8988T (cell line): ENCODE measurements around the gene TMEM132A.
"Not testable (repeated sequence)": the region's sequence is repeated elsewhere in the genome, so short reads cannot be mapped to it uniquely, and the experiment has no call there.

Source experiments
- DNase-seq: peaks from one replicate; pipeline ENCODE4 v3.0.0; 2011

The TMEM132A gene

GRCh38 chr11:60968223-60968622, 44.0 kb downstream of the TMEM132A start:
- DNase-seq, result no peak

- peak; percentile 60 for DNase-seq
These were observed 46.1 kb downstream of the TMEM132A start for GRCh38 chr11:60970369-60970774.

GRCh38 chr11:60970890-60971289, 46.6 kb downstream of the TMEM132A start:
- no peak for DNase-seq

DNA sequence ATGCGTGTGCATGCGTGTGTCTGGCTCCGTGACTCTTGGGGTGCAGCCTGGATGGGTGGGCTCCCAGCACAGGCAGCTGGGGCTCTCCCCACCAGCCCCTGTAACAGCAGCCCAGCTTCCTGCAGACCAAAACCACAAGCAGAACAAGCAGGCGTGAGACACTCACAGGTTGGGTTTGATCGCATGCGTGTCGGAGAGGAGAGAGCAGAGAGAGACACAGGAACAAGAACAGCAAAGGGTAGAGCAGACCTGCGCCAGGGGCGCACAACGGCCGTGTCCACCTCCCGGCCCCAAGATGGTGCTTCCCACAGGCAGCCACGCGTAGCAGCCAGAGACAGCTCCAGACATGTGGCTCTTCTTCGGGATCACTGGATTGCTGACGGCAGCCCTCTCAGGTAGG, 47.3 kb downstream of the TMEM132A start, which contains the start of gene CD6:
Gene CD6, plus strand, starts transcription at position 161 of the 400 bp plus-strand sequence. Its CDS starts 186 bp downstream, at position 347.
- no peak for DNase-seq

- no peak for DNase-seq
These were observed 48.1 kb downstream of the TMEM132A start for GRCh38 chr11:60972182-60973030.

DNA sequence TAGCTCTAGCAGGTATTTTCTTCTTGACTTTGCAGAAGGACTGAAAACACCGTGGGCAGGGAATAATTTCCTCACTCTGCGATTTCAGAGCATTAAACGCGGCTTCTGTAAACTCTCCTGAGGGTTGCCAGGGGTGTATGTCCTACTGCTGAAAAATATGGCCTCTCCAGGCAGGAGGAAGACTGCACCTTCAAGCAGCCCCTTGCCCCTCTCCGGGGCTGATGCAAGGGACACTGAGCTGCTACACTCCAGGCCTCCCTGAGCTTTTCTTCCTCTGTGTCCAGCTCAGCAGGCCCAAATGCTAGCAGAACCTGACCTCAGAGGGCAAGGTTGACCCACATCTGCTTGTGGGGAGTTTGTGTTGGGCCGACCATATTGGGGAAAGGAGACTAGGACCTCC, 49.4 kb downstream of the TMEM132A start:
- no peak for DNase-seq

DNA sequence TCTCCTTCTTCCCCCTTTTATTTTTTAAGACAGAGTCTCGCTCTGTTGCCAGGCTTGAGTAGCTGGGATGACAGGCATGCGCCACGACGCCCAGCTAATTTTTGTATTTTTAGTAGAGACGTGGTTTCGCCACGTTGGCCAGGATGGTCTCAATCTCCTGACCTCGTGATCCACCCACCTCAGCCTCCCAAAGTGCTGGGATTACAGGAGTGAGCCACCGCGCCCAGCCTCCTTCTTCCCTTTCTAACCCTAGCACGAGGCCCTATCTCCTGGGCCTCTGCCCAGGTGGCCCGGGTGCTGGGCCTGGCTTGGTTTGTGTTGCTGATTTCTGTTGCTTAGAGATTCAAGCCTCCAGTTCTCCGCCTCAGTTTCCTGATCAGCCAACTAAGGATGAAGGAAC, 50.1 kb downstream of the TMEM132A start:
- not testable (repeated sequence) for DNase-seq

DNA sequence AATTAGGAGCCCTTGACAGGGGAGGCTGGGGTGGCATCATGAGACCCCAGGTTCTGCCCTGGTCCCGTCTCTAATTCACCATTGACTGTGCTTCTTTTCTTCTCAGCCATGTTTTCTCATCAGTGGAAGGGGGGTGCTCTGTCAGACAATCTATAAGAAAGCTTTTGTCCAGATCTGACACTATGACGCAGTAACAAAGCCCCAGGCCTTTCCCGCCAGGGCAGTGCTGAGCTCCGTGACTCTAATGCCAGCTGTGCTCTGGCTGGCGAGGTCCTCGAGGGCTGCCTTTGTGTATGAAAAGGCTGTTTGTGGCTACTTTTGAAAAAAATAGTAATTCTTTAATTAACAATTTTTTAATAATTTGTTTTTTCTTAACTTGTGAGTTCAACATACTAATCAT, 50.5 kb downstream of the TMEM132A start:
- DNase-seq, result no peak

DNA sequence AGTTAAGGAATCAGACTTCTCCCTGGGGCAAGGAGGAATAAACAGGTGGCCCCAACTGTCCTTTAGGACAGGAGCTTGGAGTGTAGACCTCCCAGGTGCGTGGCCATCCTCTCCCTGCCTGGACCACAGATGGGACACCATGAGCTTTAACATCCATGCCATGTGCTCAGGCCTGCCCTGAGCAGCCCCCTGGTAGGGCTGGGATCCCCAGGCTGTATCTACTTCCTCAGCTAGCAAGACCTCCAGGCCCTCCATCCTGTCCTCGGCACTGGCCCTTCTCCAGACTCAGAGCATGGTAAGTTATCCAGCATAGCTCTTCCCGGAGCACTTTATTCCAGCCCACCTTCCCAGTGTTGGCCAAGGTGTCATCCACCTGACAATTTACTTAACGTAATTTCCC, 53.0 kb downstream of the TMEM132A start:
- DNase-seq, result no peak

GRCh38 chr11:60977836-60978235, 53.6 kb downstream of the TMEM132A start:
- DNase-seq, result no peak

- no peak for DNase-seq
These were observed 54.5 kb downstream of the TMEM132A start for GRCh38 chr11:60978546-60979380.

- no peak for DNase-seq
These were observed 57.3 kb downstream of the TMEM132A start for GRCh38 chr11:60981515-60981914.

DNA sequence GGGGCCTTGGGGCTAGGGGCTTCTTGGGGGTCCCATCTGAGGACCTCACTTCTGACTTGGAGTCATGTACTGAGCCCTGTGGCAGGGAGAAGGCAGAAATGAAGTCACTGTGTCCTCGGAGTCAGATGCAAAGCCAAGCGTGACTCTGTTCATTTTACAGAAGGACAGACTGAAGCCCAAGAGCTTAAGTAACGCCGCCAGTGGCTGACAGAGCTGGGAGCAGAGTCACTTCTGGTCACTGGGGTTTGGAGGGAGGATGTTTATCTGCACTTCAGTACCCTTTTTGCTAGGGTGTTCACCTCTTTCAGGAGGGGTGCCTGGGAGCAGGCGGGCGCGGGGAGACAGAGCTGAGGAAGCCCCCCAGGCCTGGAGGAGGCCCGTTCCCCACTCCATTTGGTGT, 57.9 kb downstream of the TMEM132A start:
- no peak for DNase-seq

GRCh38 chr11:60984149-60984548, 59.9 kb downstream of the TMEM132A start:
- DNase-seq, result no peak

- DNase-seq, result no peak
These were observed 60.4 kb downstream of the TMEM132A start for GRCh38 chr11:60984636-60985035.

- no peak for DNase-seq
These were observed 61.2 kb downstream of the TMEM132A start for GRCh38 chr11:60985501-60985900.

DNA sequence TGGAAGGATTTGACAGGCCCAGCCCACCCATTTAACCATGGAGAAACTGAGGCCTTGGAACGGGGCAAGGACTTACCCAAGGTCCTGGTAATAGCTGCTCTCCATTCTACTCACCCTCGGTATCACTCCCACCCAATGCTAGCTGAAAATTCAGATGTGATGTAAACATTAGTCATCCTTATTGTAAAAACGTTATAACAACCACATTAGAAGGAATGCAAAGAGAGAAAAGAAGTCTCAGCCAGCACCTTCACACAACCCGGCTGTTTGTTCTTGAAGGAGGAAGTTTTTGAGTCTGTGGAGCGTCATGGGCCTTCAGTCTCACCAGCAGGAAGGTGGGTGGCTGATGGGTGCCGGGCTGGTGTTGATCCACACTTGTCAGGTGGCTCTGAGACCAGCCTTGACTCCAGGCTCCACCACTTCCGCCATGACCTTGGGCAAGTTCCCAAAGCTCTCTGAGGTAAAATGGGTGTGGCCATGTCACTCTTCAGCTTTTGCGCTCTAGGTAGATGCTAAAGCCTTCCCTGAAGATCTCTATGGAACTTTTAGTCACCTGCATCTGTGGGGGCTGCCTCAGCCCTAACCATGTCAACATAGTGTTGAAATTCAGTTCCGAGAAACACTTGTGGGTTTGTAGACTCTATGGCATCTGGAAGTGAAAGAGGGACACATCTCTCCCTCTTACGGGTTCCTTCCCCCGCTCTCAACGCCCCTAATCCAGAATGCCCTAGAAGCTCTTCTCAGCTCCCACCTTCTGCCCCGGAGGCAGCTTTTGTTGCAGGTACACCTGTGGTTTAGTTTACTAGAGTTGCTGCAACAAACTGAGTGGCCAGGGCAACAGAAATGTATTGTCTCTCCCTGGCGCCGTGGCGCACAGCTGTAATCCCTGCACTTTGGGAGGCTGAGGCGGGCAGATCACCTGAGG, 62.0 kb downstream of the TMEM132A start:
- DNase-seq, result no peak
